ENCODE data around the gene KLHDC1.
"Not testable (repeated sequence)": the region's sequence is repeated elsewhere in the genome, so short reads cannot be mapped to it uniquely, and the experiment has no call there.

KLHDC1 gene

DNA sequence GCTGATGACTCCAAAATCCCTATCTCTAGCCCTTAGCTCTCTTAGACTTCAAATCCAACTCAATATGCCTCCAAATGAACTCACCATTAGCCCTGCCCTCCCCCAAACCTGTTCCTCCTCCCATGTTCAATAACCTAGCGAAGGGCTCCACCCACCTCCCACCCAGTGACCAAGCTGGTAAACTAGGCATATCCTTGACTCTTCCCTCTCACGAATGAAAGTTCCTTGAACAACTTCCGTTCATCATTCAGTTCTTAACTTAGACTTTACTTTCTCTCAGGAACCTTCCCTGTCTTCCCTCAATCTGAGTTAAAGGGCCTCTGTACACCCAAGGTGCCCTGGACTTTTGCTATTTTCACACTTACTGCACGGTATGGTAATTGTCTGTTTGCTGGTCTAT is 1.9 kb upstream of the KLHDC1 start:
- H3K9me3 ChIP-seq, result no peaks in the 10 kb centered on the region
- TF ChIP-seq, protein P1, sequence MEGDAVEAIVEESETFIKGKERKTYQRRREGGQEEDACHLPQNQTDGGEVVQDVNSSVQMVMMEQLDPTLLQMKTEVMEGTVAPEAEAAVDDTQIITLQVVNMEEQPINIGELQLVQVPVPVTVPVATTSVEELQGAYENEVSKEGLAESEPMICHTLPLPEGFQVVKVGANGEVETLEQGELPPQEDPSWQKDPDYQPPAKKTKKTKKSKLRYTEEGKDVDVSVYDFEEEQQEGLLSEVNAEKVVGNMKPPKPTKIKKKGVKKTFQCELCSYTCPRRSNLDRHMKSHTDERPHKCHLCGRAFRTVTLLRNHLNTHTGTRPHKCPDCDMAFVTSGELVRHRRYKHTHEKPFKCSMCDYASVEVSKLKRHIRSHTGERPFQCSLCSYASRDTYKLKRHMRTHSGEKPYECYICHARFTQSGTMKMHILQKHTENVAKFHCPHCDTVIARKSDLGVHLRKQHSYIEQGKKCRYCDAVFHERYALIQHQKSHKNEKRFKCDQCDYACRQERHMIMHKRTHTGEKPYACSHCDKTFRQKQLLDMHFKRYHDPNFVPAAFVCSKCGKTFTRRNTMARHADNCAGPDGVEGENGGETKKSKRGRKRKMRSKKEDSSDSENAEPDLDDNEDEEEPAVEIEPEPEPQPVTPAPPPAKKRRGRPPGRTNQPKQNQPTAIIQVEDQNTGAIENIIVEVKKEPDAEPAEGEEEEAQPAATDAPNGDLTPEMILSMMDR (IDR thresholded peaks at IDR 0.05; ENCODE audit: low read depth, low read length), result no peak
- H3K36me3 ChIP-seq, result no peaks in the 10 kb centered on the region
- H3K4me1 ChIP-seq, result peaks cover 5% of the 10 kb centered on the region
- no peaks in the 10 kb centered on the region for H3K27me3 ChIP-seq
- no peak for DNase-seq
- H3K4me3 ChIP-seq (ENCODE audit: low read depth, low read length), result no peak overlapping the region

DNA sequence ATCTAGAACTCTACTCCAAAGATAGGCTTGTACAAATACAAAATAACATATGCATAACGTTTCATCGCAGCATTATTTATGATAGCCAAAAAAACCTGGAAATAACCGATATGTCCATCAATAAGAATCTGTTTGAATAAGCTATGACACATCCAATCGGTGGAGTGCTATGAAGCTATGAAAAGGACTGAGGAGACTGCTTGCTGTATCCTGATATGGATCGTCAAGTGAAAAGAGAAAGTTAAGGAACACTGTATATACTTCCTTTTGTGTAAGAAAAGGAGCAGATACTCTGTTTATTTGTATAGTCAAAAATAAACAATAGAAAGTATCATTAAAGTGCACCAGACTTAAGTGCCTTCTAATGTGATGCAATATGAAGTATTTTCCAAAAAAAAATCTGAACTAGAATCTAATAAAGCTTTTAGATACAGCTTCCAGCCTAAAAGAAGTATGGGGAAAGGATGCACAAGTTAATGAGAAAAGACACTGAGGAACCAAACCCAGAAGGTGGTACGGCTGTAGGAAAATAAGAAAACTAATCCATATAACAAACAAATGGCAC is 645 bp upstream of the KLHDC1 start:
- peak overlapping the region; percentile 60 for H3K4me3 ChIP-seq (ENCODE audit: low read depth, low read length)
- no peaks in the 10 kb centered on the region for H3K36me3 ChIP-seq
- H3K4me1 ChIP-seq, result peaks cover 5% of the 10 kb centered on the region
- no peaks in the 10 kb centered on the region for H3K9me3 ChIP-seq
- H3K27me3 ChIP-seq, result no peaks in the 10 kb centered on the region
- no peak for DNase-seq
- TF ChIP-seq, protein P1 (IDR thresholded peaks at IDR 0.05; ENCODE audit: low read depth, low read length), result no peak

DNA sequence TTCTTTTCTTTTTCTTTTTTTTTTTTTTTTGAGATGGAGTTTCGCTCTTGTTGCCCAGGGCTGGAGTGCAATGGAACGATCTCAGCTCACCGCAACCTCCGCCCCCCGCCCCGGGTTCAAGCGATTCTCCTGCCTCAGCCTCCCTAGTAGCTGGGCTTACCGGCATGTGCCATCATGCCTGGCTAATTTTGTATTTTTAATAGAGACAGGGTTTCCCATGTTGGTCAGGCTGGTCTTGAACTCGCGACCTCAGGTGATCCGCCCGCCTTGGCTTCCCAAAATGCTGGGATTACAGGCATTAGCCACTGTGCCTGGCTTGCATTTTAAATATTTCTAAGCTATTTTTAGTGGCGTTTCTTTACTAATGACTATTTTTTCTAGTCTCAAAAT is 810 bp downstream of the KLHDC1 start:
- not testable (repeated sequence) for H3K36me3 ChIP-seq, H3K4me1 ChIP-seq, H3K9me3 ChIP-seq, H3K27me3 ChIP-seq, DNase-seq
- H3K4me3 ChIP-seq (ENCODE audit: low read depth, low read length), result peak overlapping the region; percentile 60

GRCh38 chr14:49702725-49703124 is 9.8 kb downstream of the KLHDC1 start:
- TF ChIP-seq, protein P1 (IDR thresholded peaks at IDR 0.05; ENCODE audit: low read depth, low read length), result no peak
- Histone ChIP-seq H3K4me3 (ENCODE audit: low read depth, low read length) (no peak overlapping the region), H3K27me3 (no peaks in the 10 kb centered on the region), H3K4me1 (no peaks in the 10 kb centered on the region), H3K9me3 (no peaks in the 10 kb centered on the region), H3K36me3 (no peaks in the 10 kb centered on the region)
- DNase-seq, result no peak

GRCh38 chr14:49703965-49704364 is 11.0 kb downstream of the KLHDC1 start:
- H3K4me1 ChIP-seq, result no peaks in the 10 kb centered on the region
- no peak for DNase-seq

GRCh38 chr14:49704471-49704870 is 11.6 kb downstream of the KLHDC1 start:
- not testable (repeated sequence) for H3K36me3 ChIP-seq; H3K9me3 ChIP-seq; H3K27me3 ChIP-seq; H3K4me3 ChIP-seq (ENCODE audit: low read depth, low read length); DNase-seq; H3K4me1 ChIP-seq

More at GRCh38 chr14:49703965-49704364, 11.0 kb downstream of the KLHDC1 start:
- no peaks in the 10 kb centered on the region for H3K27me3 ChIP-seq
- no peaks in the 10 kb centered on the region for H3K9me3 ChIP-seq
- TF ChIP-seq, protein P1 (IDR thresholded peaks at IDR 0.05; ENCODE audit: low read depth, low read length), result no peak
- no peaks in the 10 kb centered on the region for H3K36me3 ChIP-seq
- no peak overlapping the region for H3K4me3 ChIP-seq (ENCODE audit: low read depth, low read length)

DNA sequence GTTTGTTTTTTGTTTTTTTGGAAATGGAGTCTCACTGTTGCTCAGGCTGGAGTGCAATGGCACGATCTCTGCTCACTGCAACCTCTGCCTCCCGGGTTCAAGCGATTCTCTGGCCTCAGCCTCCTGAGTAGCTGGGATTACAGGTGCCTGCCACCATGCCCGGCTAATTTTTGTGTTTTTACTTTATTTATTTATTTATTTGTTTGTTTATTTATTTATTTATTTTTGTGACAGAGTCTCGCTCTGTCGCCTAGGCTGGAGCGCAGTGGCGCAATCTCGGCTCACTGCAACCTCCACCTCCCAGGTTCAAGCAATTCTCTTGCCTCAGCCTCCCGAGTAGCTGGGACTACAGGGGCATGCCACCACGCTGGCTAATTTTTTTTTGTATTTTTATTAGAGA is 18.1 kb downstream of the KLHDC1 start:
- H3K36me3 ChIP-seq; H3K27me3 ChIP-seq; DNase-seq; H3K9me3 ChIP-seq; H3K4me3 ChIP-seq (ENCODE audit: low read depth, low read length); H3K4me1 ChIP-seq: not testable (repeated sequence)

GRCh38 chr14:49720744-49721143 is 27.8 kb downstream of the KLHDC1 start:
- H3K4me3 ChIP-seq (ENCODE audit: low read depth, low read length), result no peak overlapping the region
- H3K27me3 ChIP-seq, result no peaks in the 10 kb centered on the region
- no peaks in the 10 kb centered on the region; the same call in 1 of the 2 replicates for H3K9me3 ChIP-seq
- TF ChIP-seq, protein P1 (IDR thresholded peaks at IDR 0.05; ENCODE audit: low read depth, low read length), result no peak
- no peaks in the 10 kb centered on the region for H3K36me3 ChIP-seq
- DNase-seq, result no peak
- no peaks in the 10 kb centered on the region for H3K4me1 ChIP-seq

- not testable (repeated sequence) for H3K4me1 ChIP-seq; H3K4me3 ChIP-seq (ENCODE audit: low read depth, low read length); H3K9me3 ChIP-seq; DNase-seq; H3K36me3 ChIP-seq; H3K27me3 ChIP-seq
These were observed 29.0 kb downstream of the KLHDC1 start for GRCh38 chr14:49721733-49722435.
